Measurements from ENCODE around the gene AHI1.

DNA sequence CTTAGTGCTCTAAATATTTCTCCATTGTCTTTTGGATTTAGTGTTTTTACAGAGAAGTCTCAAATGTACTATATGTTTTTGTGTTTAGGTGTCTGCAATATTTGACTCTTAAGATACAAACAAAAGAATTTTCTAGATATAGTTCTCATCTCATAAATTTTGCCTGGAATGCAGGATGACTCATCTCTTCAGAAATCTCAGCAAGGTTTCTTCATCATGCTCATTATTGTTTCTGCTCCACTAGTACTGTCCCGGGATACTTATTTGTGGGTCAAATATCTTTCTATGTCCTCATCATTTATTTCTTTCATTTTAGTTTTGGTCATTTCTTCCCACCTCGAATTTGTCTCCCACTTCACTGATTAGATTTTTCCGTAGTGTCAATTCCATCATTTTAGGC lies 9.5 kb downstream of the AHI1 start:
- TF ChIP-seq, protein P1, sequence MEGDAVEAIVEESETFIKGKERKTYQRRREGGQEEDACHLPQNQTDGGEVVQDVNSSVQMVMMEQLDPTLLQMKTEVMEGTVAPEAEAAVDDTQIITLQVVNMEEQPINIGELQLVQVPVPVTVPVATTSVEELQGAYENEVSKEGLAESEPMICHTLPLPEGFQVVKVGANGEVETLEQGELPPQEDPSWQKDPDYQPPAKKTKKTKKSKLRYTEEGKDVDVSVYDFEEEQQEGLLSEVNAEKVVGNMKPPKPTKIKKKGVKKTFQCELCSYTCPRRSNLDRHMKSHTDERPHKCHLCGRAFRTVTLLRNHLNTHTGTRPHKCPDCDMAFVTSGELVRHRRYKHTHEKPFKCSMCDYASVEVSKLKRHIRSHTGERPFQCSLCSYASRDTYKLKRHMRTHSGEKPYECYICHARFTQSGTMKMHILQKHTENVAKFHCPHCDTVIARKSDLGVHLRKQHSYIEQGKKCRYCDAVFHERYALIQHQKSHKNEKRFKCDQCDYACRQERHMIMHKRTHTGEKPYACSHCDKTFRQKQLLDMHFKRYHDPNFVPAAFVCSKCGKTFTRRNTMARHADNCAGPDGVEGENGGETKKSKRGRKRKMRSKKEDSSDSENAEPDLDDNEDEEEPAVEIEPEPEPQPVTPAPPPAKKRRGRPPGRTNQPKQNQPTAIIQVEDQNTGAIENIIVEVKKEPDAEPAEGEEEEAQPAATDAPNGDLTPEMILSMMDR (IDR thresholded peaks at IDR 0.05; ENCODE audit: low read depth, low read length) = no peak
- no peak for TF ChIP-seq MAX (IDR thresholded peaks at IDR 0.05; ENCODE audit: low read depth, low read length)
- TF ChIP-seq MYC (IDR thresholded peaks at IDR 0.05; ENCODE audit: low read depth, low read length) = no peak
